HepG2 (cell line): ENCODE results near the gene LRRC73. TPM values are rescaled to one million over a fixed set of nuclear protein-coding genes. Genes with fewer than 3 reads are reported as not detected.
A peak's percentile ranks its signal among the peaks of the same experiment; 100 is the strongest.

Source experiments
- ARNTL ChIP-seq: sonication (generic); formaldehyde crosslinking; IDR thresholded peaks from 2 replicates; pipeline ENCODE4 v1.4.0; 2020; ENCODE audit warnings: mild to moderate bottlenecking, missing genetic modification reagents
- ATF1 ChIP-seq: IDR thresholded peaks from 2 replicates; pipeline ENCODE4 v1.6.1; 2016; ENCODE audit warnings: mild to moderate bottlenecking, control low read depth
- ERF ChIP-seq: IDR thresholded peaks from 2 replicates; pipeline ENCODE4 v1.6.1; 2018; ENCODE audit warnings: missing biosample characterization, missing genetic modification reagents
- FIP1L1 ChIP-seq: fragments of 200-400 bp; formaldehyde crosslinking; IDR thresholded peaks from 2 replicates; pipeline ENCODE4 v1.6.1; 2018; ENCODE audit warnings: low read depth, mild to moderate bottlenecking, low read length, moderate library complexity, borderline replicate concordance; ENCODE audit not compliant: insufficient read depth
- FOXO4 ChIP-seq: sonication (generic); formaldehyde crosslinking; conservative IDR thresholded peaks from 2 replicates; pipeline ENCODE4 v1.8.1; 2023; ENCODE audit warnings: missing genetic modification reagents
- GATAD2A ChIP-seq: IDR thresholded peaks from 2 replicates; pipeline ENCODE4 v1.6.1; 2016
- JDP2 ChIP-seq: sonication (generic); formaldehyde crosslinking; IDR thresholded peaks from 2 replicates; pipeline ENCODE4 v1.8.1; 2022; ENCODE audit warnings: missing genetic modification reagents, borderline replicate concordance
- PAX8 ChIP-seq: sonication (generic); formaldehyde crosslinking; IDR thresholded peaks from 2 replicates; pipeline ENCODE4 v1.8.0; 2022; ENCODE audit warnings: mild to moderate bottlenecking, missing genetic modification reagents, borderline replicate concordance
- SKIL ChIP-seq: sonication (generic); formaldehyde crosslinking; IDR thresholded peaks from 2 replicates; pipeline ENCODE4 v1.8.0; 2022; ENCODE audit warnings: missing genetic modification reagents, mild to moderate bottlenecking, moderate library complexity, borderline replicate concordance
- STAT5B ChIP-seq: sonication (generic); formaldehyde crosslinking; IDR thresholded peaks from 2 replicates; pipeline ENCODE4 v1.4.0; 2020; ENCODE audit warnings: missing genetic modification reagents
- THAP7 ChIP-seq: sonication (generic); formaldehyde crosslinking; IDR thresholded peaks from 2 replicates; pipeline ENCODE4 v1.8.1; 2023; ENCODE audit warnings: mild to moderate bottlenecking, missing genetic modification reagents
- ZBTB26 ChIP-seq: IDR thresholded peaks from 2 replicates; pipeline ENCODE4 v1.6.1; 2016; ENCODE audit warnings: missing compliant biosample characterization, missing genetic modification reagents, borderline replicate concordance
- ZNF431 ChIP-seq: sonication (generic); formaldehyde crosslinking; IDR thresholded peaks from 2 replicates; pipeline ENCODE4 v1.9.0; 2022; ENCODE audit warnings: missing genetic modification reagents, low read depth, mild to moderate bottlenecking, borderline replicate concordance
- ZNF567 ChIP-seq: sonication (generic); formaldehyde crosslinking; IDR thresholded peaks from 2 replicates; pipeline ENCODE4 v1.8.1; 2023; ENCODE audit warnings: mild to moderate bottlenecking, missing genetic modification reagents, borderline replicate concordance
- polyA plus RNA-seq, 8 experiments: library from polyadenylated mRNA; depleted of rRNA in 3 of 8; stranded (reverse) in 7 of 8; unstranded in 1 of 8; fragments of >200 nt; fragmentation: Illumina TruSeq in 4 of 8; extraction: Trizol in 4 of 8; gene quantifications; 2 replicates each; pipeline versions ENCODE4 v1.2.1 to v1.2.3, GENCODE V29; 2011 to 2016; ENCODE audit warnings: low read depth in 4 of 8, missing spikeins in 1 of 8, mixed read lengths in 1 of 8; ENCODE audit not compliant: insufficient read depth in 1 of 8
- total RNA-seq, 5 experiments: library from RNA; depleted of rRNA; stranded (reverse); fragments of >200 nt; fragmentation: Illumina TruSeq; extraction: Trizol; gene quantifications; 2 replicates each; pipeline ENCODE4 v1.2.3, GENCODE V29; 2016; ENCODE audit warnings: low read depth in 1 of 5
- TF ChIP-seq, protein P1 (sequence below): sonication (generic); formaldehyde crosslinking; IDR thresholded peaks from 2 replicates; pipeline ENCODE4 v1.4.0; 2020; ENCODE audit warnings: low read depth, missing genetic modification reagents
- TF ChIP-seq, protein P2 (sequence below): IDR thresholded peaks from 2 replicates; pipeline ENCODE4 v1.6.1; 2016; ENCODE audit warnings: mild to moderate bottlenecking

Gene LRRC73
- total and polyA plus RNA-seq, 2 of the 13 experiments (the other 11 are each of a cell fraction or from before 2014, with no cell fraction given) = 0.11 to 0.12 TPM

DNA sequence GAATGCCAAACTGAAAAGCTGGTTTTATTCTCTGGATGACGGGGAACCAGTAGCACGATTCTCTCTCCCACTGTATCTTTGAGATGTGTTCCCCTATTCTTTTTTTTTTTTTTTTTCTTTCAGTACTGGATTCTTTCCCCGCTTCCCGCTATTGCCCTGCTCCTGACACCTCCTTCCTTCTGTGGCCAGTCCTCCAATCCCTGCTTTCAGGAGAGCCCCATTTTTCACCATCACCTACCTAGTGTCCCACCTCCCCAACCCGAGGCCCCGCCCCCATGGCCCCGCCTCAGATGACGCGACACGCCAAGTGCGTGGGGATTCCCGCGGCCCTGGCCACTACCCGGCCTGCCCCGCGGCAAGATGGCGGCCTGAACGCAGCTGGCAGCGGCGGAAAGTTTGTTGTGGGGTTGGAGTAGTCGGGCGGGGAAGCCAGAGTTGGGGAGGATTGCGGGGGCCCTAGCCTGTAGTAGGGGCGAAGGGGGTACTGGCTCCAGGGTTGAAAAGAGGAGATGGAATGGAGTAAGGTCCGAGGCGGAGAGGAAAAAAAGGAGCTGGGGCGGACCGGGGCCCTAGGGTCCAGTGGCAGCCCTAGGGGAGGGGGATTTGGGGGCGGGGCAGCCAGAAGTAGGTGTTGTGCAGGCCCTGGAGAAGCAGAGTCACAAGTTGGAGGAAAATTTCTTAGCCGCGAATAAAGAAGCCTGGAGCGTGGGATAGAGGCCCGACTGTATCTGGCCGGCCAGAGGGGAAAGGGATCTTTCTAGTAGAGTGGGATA, 32.7 kb downstream of the LRRC73 start, which contains the start of gene TJAP1 (continued):
- TF ChIP-seq, protein P1, sequence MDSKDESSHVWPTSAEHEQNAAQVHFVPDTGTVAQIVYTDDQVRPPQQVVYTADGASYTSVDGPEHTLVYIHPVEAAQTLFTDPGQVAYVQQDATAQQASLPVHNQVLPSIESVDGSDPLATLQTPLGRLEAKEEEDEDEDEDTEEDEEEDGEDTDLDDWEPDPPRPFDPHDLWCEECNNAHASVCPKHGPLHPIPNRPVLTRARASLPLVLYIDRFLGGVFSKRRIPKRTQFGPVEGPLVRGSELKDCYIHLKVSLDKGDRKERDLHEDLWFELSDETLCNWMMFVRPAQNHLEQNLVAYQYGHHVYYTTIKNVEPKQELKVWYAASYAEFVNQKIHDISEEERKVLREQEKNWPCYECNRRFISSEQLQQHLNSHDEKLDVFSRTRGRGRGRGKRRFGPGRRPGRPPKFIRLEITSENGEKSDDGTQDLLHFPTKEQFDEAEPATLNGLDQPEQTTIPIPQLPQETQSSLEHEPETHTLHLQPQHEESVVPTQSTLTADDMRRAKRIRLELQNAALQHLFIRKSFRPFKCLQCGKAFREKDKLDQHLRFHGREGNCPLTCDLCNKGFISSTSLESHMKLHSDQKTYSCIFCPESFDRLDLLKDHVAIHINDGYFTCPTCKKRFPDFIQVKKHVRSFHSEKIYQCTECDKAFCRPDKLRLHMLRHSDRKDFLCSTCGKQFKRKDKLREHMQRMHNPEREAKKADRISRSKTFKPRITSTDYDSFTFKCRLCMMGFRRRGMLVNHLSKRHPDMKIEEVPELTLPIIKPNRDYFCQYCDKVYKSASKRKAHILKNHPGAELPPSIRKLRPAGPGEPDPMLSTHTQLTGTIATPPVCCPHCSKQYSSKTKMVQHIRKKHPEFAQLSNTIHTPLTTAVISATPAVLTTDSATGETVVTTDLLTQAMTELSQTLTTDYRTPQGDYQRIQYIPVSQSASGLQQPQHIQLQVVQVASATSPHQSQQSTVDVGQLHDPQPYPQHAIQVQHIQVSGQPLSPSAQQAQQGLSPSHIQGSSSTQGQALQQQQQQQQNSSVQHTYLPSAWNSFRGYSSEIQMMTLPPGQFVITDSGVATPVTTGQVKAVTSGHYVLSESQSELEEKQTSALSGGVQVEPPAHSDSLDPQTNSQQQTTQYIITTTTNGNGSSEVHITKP = no peak
- TF ChIP-seq SKIL (CRISPR knock-in tag) (peak; percentile 25; the same call in 1 of the 2 replicates), ZBTB26 (CRISPR knock-in tag) (peak; percentile 59; the same call in 1 of the 2 replicates), ZNF431 (CRISPR knock-in tag) (no peak), THAP7 (CRISPR knock-in tag) (0 out of 2 replicates have a peak, but pooled peaks have one; percentile 54), PAX8 (CRISPR knock-in tag) (0 out of 2 replicates have a peak, but pooled peaks have one; percentile 74), STAT5B (CRISPR knock-in tag) (no peak), ZNF567 (CRISPR knock-in tag) (peak; percentile 11; the same call in 1 of the 2 replicates), ERF (CRISPR knock-in tag) (no peak; the same call in 1 of the 2 replicates), JDP2 (CRISPR knock-in tag) (no peak), ARNTL (CRISPR knock-in tag) (0 out of 2 replicates have a peak, but pooled peaks have one; percentile 59), FOXO4 (CRISPR knock-in tag) (no peak), ATF1 (peak; percentile 84), GATAD2A (CRISPR knock-in tag) (peak; percentile 51; the same call in 1 of the 2 replicates), FIP1L1 (no peak)
- TF ChIP-seq, protein P2, sequence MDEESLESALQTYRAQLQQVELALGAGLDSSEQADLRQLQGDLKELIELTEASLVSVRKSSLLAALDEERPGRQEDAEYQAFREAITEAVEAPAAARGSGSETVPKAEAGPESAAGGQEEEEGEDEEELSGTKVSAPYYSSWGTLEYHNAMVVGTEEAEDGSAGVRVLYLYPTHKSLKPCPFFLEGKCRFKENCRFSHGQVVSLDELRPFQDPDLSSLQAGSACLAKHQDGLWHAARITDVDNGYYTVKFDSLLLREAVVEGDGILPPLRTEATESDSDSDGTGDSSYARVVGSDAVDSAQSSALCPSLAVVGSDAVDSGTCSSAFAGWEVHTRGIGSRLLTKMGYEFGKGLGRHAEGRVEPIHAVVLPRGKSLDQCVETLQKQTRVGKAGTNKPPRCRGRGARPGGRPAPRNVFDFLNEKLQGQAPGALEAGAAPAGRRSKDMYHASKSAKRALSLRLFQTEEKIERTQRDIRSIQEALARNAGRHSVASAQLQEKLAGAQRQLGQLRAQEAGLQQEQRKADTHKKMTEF = peak; percentile 50; the same call in 1 of the 2 replicates
